IMR-90 (cell line): ENCODE measurements around the gene P4HA3.
A peak's percentile ranks its signal among the peaks of the same experiment; 100 is the strongest.

Experiments used
- BHLHE40 ChIP-seq: fragments of 150-350 bp; IDR thresholded peaks from 2 replicates; pipeline ENCODE4 v1.6.1; 2016; ENCODE audit warnings: mild to moderate bottlenecking, low read depth, low read length
- CEBPB ChIP-seq: IDR thresholded peaks from 2 replicates; pipeline ENCODE4 v1.6.1; 2012; ENCODE audit warnings: low read depth, low read length, improper control_type of control experiment
- CHD1 ChIP-seq: IDR thresholded peaks from 2 replicates; pipeline ENCODE4 v1.6.1; 2012; ENCODE audit warnings: low read depth, low read length, improper control_type of control experiment
- CTCF ChIP-seq: conservative IDR thresholded peaks from 2 replicates; pipeline ENCODE4 v1.5.1; 2012; ENCODE audit warnings: mild to moderate bottlenecking, low read depth, low read length, improper control_type of control experiment
- ELK1 ChIP-seq: fragments of 150-350 bp; IDR thresholded peaks from 2 replicates; pipeline ENCODE4 v1.6.1; 2016; ENCODE audit warnings: low read depth, mild to moderate bottlenecking, low read length, moderate library complexity, borderline replicate concordance
- MAFK ChIP-seq: IDR thresholded peaks from 2 replicates; pipeline ENCODE4 v1.6.1; 2012; ENCODE audit warnings: low read depth, low read length, improper control_type of control experiment
- MXI1 ChIP-seq: IDR thresholded peaks from 2 replicates; pipeline ENCODE4 v1.6.1; 2012; ENCODE audit warnings: low read depth, mild to moderate bottlenecking, low read length, moderate library complexity, borderline replicate concordance
- POLR2A ChIP-seq: IDR thresholded peaks from 2 replicates; pipeline ENCODE4 v1.6.1; 2012; ENCODE audit warnings: mild to moderate bottlenecking, low read depth, low read length
- RAD21 ChIP-seq: IDR thresholded peaks from 2 replicates; pipeline ENCODE4 v1.6.1; 2012; ENCODE audit warnings: low read length, improper control_type of control experiment
- RCOR1 ChIP-seq: IDR thresholded peaks from 2 replicates; pipeline ENCODE4 v1.6.1; 2012; ENCODE audit warnings: mild to moderate bottlenecking, low read length, improper control_type of control experiment; ENCODE audit not compliant: insufficient replicate concordance
- RFX5 ChIP-seq: IDR thresholded peaks from 2 replicates; pipeline ENCODE4 v1.8.0; 2012; ENCODE audit warnings: low read depth, mild to moderate bottlenecking, low read length, moderate library complexity
- SMC3 ChIP-seq: fragments of 150-350 bp; IDR thresholded peaks from 2 replicates; pipeline ENCODE4 v1.6.1; 2016; ENCODE audit warnings: low read depth, mild to moderate bottlenecking, antibody characterized with exemption, low read length, moderate library complexity
- USF2 ChIP-seq: fragments of 150-350 bp; IDR thresholded peaks from 2 replicates; pipeline ENCODE4 v1.6.1; 2017; ENCODE audit warnings: mild to moderate bottlenecking, antibody characterized with exemption, low read length, low read depth

- TF ChIP-seq CTCF (no peak), RAD21 (peak; percentile 33), POLR2A (peak; percentile 50), ELK1 (no peak), USF2 (no peak), RFX5 (no peak), BHLHE40 (no peak), CHD1 (peak; percentile 50; the same call in 1 of the 2 replicates), CEBPB (peak; percentile 95), RCOR1 (no peak), MAFK (peak; percentile 79), SMC3 (no peak), MXI1 (no peak)
Observed at GRCh38 chr11:74288161-74288560, 23.3 kb downstream of the P4HA3 start.
